ENCODE results near the gene VEPH1.

The VEPH1 gene

DNA sequence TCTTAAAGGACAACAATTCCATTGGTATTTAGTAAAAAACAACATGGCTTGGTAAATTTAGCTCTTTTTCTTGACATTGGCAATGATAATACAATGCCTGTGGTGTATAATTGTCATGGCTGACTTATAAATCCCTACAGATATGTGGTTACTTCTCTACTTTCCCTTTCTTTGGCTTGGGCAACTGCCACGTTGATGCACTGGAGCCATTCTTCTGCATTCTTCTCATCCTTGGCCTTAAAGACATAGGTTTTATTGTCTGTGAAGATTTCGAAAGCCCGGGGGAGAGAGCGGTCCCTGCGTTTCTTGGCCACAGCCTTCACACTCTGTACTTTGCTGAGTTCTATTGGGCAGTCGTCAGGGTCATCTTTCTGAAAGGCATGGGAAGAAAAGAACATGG is 242.2 kb downstream of the VEPH1 start:
- DNase-seq (ENCODE audit: low read depth, low spot score), result no peak

DNA sequence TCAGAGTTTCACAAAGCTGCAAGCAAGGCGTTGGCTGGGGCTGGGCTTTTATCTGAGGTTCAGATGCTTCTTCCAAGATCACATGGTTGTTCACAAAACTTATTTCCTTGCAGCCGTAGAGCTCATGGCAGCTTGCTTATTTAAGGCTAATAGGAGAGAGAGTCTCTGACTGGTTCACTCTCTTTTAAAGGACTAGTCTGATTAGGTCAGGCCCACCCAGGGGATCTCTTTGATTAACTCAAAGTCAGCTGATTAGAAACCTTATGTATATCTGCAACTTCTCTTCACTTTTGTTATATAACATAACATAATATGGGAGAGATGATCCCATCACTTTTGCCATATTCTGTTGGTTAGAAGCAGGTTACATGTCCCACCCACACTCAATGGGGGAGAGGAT is 243.4 kb downstream of the VEPH1 start:
- DNase-seq (ENCODE audit: low read depth, low spot score), result no peak

DNA sequence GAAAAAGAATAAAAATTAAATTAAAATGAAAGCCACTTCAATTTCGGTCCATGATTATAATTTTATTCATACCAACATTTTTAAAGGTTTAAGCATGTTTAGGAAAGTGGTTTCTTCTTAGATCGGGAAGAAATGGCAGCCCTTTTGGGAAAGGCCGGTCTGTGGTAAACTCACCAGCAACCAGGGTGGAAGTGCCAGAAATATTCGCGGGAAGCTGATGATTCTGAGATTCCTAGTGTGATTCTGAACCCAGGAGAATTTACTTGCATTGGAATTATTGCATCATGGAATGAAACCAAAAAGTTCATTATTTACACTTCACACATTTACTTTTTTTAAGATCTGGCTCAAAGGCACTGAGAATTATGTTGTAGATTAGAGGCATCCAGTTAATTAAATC is 246.1 kb downstream of the VEPH1 start:
- DNase-seq (ENCODE audit: low read depth, low spot score), result no peak

DNA sequence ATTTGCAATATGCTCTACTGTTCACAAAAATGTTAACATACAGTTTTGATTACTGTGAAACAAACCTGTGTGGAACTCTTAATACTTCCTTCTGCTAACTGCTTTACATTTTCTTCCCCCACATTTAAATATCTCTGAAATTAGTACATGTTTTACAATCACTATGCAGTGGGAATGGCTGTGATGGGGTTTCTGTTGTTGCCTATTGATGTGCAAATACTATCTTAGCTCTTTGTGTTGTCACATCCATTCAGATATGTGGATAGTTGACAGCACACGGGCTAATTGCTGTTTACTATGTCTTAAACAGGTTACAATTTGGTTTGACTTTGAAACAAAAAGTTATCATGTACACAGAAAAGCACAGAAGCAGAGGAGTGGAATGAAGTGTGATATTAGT is 247.4 kb downstream of the VEPH1 start:
- no peak for DNase-seq (ENCODE audit: low read depth, low spot score)

DNA sequence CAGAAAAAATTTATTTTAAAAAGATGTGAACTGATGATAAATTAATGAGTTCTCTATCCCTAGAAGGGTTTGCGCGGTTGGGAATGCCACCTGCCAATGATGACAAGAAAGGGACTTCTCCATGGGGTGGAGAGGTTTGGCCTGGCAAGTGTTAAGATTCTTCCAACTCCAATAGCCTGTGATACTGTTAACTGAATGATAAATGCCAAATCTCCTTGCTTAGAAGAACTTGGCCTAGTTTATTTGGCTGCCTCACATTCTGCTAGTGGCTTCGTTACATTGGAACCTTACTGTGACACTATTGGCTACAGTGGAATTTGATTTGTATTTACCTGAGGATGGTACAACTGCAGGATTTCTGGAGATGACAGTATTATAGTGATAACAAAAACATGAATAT is 251.5 kb downstream of the VEPH1 start:
- DNase-seq (ENCODE audit: low read depth, low spot score), result no peak

DNA sequence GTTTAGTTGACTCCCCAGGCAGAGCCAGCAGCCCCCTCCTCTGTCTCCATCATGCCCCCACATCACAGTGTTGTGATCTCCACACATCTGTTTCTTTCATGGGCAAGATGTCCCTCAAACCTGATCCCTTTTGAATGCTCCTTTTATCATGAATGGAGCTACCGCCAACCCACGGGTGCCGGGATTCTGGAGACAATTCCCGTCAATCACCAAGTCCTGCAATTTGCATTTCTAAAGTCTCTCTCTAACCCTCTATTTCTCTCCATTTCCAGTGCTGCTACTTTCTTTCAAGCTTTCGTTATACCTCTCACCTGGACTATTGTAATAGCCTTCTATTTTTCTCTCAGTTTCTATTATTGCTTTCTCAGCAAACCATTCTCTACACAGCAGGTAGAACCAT is 253.6 kb downstream of the VEPH1 start:
- DNase-seq (ENCODE audit: low read depth, low spot score), result no peak

DNA sequence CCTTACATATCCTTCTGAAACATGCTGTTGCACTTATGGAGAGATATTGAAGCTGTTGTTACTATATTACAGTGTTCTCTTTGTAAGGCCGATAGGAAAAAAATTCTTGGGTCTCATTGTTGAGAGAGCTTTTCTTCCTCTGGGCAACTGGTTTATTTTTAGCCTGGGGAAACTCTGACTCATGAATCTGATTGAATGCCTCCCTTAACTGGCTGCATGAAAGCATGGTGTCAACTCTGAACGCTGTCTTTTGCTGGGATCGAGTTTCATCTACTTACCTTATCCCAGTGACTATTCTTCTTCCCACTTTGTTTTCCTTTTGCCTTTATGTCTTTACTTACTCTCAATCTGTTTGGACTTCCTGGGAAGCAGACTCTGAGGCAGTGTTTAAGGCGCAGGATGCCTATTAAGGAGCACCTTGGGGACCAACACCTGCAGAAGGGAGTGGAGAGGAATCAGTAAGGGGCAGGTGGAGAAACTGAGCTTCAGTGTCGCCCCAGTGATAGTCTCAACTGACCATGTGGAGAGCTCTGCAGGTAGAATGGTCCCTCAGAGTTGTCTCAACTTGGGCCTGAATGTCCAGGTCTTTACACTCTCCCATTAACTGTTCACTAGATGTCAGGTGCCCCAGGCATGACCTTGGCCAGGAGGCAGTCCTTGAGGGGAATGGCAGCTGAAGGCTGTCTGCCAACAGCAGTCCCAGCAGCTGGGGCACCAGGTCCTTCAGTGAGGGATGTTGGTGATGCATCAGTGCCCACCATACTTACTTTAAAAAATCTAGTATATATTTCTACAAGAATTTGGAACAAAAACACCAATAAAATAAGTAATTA is 254.4 kb downstream of the VEPH1 start:
- DNase-seq (ENCODE audit: low read depth, low spot score), result peak; percentile 35

DNA sequence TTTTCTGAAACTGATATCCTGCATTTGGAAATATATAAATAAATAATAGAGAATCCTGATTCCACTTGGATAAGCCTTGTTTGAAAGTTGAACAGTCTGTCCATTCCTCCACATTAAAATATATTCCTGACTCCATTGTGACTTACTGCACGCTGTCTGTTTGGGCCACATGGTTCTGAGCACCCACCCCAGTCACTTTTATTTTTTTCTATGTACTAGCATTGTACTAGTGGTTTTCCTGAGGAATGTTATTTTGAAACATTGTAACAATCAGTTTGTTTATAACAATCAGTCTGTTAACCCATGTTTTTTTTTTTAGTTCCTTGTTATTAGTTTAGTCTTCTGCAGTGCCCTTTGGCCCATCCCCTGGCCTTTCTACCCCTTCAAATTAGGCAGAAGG is 255.8 kb downstream of the VEPH1 start:
- DNase-seq (ENCODE audit: low read depth, low spot score), result no peak

DNA sequence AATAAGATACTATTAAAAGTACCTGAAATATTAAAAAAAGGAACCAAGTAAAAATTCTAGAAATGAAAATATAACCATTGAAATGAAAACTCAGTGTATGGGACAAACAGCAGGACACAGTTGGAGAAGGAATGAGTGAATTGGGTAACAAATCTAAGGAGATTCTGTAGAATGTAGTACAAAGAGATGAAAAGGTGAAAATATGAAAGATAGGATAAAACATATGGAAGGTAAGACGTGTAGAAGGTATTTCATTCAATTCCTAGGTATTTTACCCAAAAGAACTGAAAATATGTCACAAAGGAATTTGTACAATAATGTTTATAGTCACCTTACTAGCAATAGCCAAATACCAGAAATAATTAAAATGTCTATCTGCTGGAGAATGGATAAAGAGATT is 260.4 kb downstream of the VEPH1 start:
- no peak for DNase-seq (ENCODE audit: low read depth, low spot score)

DNA sequence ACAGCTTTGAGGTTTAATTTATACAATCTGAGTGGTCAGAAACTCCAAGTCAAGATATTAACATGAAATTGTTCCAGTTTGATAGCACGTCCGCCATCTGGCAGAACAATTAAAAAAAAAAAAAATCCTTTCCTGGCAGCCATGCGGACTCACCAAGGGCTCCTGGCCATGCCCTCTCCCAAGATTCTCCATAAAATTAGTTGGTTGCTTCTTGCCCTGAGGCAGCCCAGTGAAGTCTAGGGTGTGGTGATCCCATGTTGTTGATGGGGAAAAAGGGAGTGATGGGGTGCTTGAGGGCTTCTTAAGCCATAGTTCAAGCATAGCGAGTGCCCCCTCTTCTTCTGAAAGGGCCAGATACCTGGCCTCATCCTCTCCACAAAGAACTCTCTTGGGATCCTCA is 261.6 kb downstream of the VEPH1 start:
- DNase-seq (ENCODE audit: low read depth, low spot score), result no peak

DNA sequence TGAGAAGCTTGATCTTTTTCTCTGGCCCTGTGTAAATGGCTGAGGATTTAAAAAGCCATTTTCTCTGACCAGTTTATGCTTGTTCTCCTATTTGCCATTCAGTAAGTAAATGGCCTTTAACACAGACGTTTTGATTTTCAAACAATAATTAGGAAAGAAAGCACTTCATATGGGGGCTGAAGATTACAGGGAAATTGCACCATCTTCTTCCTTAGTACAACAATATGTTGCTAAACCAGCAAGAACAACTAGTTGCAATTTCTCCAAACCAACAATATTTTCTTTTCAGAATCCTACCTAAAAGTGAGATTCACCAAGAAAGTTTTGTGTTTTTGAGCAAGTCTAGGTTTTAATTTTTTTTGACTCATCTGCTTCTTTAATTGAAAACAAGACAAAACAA is 262.8 kb downstream of the VEPH1 start:
- no peak for DNase-seq (ENCODE audit: low read depth, low spot score)

DNA sequence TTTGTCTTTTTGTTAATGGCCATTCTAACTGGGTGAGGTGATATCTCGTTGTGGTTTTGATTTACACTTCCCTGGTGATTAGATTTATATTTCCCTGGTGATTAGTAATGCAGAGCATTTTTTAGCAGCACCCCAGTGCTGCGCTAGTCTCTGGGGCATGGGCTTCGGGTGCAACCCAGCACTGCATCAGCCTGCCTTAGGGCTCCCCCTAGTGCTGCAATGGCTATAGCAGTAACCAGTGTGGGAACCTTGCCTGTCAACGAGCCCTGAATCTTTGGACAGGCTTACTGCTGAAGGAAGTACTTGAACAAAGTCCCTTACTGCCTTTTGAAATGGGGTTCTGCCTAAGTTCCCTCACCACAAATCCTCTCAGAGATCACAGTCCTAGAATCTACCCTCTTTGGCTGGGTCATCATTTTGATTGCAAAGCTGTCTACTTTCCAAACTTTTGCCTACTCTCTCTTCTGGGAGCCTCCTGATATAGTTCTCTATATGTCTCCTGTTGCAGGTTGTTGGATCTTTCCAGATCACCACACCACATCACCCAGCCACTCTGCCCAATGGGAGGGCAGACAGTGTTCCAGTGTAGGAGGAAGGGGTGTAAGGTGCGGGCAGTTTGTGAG is 264.0 kb downstream of the VEPH1 start:
- DNase-seq (ENCODE audit: low read depth, low spot score), result peak; percentile 56

DNA sequence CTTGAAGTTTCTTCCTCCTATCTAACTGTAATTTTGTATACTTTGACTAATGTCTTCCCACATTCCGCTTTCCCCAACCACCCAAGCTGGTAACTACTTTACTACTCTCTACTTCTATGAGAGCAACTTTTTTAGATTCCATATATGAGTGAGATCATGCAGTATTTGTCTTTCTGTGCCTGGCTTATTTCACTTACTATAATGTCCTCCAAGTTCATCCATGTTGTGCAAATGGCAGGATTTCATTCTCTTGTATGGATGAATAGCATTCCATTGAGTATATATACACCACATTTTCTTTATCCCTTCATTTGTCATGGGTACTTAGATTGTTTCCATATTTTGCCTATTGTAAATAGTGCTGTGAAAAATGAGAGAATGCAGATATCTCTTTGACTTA is 264.8 kb downstream of the VEPH1 start:
- DNase-seq (ENCODE audit: low read depth, low spot score), result no peak

DNA sequence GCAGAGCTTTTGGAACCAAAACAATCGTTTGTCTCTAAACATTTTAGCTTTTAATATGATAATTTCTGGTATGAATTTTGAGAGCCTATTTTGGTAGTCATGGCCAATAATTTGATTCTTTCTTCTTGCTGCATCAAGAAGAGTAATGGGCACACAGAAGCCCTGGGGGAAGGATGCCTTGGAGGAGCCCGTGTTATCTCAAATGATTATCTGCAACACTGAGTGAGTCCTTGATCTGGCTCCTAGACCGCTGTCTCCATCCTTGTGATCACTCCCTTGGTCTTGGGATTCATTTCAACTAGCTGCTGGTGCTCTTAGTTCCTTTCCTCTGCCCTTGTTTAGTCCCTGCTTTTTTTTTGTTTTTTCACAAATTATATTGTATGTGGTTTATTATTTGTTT is 265.3 kb downstream of the VEPH1 start:
- DNase-seq (ENCODE audit: low read depth, low spot score), result no peak

DNA sequence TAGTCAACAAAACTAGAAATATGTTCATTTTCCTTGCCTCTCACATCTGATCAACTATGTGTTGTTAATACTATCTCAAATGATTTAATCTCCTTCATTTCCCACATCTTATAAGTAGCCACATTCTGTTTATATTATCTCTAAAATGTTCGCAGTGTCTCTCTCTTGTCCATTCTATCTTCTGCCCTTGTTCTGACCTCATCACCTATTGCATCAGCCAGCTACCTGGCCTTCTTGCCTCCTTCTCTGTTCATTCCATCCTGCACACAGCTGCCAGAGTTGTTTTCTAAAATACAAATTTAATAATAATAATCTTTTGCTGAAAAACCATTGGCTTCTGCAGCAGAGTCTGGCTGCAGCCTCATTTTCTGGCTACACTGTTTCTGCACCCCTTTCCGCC is 267.9 kb downstream of the VEPH1 start:
- DNase-seq (ENCODE audit: low read depth, low spot score), result no peak

DNA sequence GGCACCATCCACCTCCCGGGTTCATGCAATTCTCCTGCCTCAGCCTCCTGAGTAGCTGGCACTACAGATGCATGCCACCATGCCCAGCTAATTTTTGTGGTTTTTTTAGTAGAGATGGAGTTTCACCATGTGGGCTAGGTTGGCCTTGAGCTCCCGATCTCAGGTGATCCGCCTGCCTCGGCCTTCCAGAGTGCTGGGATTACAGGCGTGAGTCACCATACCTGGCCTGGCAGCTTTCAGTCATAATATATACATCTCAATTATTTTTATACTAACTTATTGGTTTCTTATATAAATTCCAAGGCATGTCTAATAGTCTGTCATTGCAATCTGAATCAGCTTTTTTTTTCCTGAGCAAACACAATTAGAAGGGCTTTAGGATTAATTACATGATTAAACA is 269.3 kb downstream of the VEPH1 start:
- no peak for DNase-seq (ENCODE audit: low read depth, low spot score)

DNA sequence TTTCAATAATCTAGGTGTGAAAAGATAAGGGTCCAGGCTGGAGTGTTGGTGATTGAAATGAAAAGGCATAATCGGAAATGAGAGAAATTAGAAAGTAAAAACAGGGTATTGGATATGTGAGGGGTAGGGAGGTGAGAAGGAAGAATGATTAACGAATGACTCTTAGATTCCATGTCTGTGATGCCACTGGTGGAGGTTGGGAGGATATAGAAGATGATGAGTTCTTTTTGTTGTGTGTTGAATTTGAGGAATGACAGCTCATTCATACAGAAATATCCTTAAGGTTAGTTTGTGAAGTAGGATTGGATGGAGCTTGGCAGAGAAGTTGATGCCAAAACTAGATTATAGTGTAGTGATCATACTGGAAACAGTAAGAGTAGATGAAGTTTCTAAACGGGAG is 271.1 kb downstream of the VEPH1 start:
- no peak for DNase-seq (ENCODE audit: low read depth, low spot score)

DNA sequence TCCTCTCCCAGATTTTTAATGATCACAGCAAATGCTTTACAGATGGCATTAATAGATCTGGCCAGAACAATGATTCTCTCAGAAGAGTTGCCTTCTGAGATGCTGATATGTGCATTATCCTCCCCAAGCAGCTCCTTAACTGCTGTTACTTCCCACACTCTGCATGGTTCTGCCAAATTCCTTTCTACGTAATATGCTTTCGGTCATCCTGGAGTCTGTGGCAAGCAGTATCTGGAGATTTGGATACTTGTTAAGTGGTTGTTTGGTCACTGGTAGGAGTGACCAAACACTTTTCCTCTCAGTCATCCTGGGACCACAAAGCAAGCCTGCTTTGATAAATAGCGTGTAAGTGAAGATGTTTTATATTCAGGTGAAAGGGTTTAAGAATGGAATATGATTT is 272.1 kb downstream of the VEPH1 start:
- DNase-seq (ENCODE audit: low read depth, low spot score), result no peak

DNA sequence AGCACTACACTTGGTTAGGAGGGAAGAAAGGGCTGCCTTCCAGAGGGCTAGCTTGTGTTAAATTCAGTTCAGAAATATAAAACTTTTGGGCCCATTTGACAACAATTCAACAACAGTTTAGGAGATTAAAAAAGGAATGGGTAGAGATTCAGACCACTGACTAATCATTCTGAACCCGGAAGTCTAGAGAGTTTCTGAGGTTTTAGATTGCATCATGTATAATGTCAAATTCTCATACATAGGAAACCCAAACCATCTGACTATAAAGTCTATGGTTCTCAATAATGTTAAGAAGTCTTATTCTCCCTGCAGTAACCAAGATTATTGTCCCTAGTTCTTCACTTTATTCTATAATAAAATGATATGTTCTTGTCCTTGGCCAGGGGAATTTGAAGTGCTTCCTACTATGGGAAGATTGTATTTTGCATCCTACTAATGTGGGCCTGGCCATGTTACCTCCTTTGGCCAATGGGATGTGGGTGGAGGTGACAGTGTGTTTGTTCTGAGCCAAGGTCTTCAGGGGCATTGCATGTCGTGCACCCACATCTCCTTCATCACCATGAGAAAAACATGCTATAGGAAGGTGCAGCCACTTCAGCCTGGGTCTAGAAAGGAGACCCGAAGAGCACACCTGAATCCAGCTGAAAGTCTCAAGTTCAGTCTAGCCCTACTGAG is 276.9 kb downstream of the VEPH1 start:
- no peak for DNase-seq (ENCODE audit: low read depth, low spot score)

DNA sequence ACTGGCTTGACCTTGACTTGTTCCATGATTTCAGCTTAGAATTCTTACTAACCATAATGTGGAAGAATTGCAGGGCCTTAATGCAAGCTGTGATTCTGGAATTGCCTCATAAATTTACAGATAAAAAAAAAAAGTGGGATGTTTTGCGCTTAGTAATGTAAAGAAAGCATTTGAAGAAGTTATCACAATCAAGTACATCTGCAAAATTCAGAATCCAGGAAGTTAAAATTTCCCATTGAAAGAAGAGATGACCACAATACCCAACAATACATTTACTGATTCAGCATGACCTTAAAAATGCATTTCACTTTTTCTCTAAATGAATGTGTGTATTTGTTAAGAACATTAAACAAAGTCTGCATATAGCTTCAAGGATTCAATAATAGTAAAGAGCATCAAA is 278.2 kb downstream of the VEPH1 start:
- DNase-seq (ENCODE audit: low read depth, low spot score), result no peak

DNA sequence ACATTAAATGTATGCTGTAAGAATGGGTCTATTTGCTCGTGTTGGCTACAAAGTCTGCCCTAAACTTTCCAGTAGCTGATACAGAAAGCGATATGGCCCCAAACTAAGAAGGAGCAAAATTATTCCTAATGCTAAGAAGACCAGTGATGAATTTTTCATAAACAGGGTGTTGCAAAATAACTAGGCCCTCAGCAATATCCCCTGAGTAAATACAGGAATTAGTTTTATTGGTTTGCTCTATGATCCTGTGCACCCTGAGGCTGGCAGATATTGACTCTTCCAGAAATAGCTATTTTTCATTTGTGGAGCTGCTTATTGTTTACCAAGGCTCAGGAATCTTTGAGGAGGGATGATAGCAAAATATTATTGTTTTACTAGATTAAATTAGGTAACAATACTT is 282.3 kb downstream of the VEPH1 start:
- no peak for DNase-seq (ENCODE audit: low read depth, low spot score)

DNA sequence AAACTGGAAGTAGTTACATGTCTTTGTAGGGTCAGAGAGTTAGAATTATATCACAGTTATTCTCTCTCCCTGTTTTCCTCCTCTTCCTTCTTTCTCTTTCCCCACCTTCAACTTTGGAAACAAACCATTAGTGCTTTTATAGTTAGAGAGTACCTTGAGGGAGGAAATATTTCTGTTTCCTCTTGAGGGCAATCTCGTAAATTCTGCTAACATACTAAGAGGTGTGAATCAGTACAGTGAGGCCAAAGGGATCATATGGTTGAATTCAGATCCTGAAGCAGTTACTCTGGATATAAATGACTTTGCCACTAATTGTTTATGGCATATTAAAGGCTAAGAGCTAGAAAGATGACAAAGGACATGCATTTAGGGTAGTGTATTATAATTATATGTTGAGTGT is 283.0 kb downstream of the VEPH1 start:
- no peak for DNase-seq (ENCODE audit: low read depth, low spot score)

DNA sequence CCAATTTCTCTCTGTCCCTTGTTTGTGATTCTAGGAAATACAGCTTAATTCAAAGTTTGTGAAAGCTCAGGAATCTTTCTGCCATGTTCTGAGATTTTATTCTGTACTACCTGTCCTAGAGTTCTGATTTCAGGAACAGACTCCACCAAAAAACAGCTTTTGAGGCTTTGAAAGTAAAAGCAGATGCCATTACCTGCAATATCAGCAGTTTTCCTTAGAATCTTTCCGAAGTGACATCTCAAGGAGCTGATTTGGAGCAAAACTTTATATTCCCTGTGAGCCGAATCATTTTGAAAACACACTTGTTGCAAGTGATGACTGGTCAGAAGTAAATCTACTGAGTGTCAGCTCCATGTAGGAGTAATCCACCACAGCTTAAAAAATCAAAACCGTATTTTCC is 284.0 kb downstream of the VEPH1 start:
- no peak for DNase-seq (ENCODE audit: low read depth, low spot score)

All from iPS DF 19.7 (cell line).